Measurements from ENCODE around the gene CAP2.
A peak's percentile ranks its signal among the peaks of the same experiment; 100 is the strongest.

The CAP2 gene, protein sequence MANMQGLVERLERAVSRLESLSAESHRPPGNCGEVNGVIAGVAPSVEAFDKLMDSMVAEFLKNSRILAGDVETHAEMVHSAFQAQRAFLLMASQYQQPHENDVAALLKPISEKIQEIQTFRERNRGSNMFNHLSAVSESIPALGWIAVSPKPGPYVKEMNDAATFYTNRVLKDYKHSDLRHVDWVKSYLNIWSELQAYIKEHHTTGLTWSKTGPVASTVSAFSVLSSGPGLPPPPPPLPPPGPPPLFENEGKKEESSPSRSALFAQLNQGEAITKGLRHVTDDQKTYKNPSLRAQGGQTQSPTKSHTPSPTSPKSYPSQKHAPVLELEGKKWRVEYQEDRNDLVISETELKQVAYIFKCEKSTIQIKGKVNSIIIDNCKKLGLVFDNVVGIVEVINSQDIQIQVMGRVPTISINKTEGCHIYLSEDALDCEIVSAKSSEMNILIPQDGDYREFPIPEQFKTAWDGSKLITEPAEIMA

GRCh38 chr6:17392978-17393891, at the start of gene CAP2:
TSS of gene CAP2 (plus strand) at chr6:17393595. CDS start at chr6:17421556, 27,961 bp downstream.
- peak; percentile 86 for DNase-seq

GRCh38 chr6:17347012-17347411, 46.4 kb upstream of the CAP2 start:
- DNase-seq, result no peak

- no peak for DNase-seq
Observed at GRCh38 chr6:17349427-17349826, 44.0 kb upstream of the CAP2 start.

DNA sequence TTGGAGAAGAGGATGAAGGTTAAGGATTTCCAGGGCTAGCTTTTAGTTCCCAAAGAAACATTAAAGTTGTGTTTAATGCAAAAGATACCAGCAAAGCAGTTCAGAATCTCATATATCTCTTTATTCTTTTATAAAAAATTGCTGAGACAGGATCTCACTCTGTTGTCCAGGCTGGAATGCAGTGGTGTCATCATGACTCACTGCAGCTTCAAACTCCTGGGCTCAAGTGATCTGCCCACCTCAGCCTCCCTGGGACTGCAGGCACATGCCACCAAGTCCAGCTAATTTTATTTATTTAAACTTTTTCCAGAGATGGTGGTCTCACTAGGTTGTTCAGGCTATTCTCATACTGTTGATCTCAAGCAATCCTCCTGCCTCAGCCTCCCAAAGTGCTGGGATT, 41.1 kb upstream of the CAP2 start:
- DNase-seq, result no peak

GRCh38 chr6:17353440-17354175, 39.8 kb upstream of the CAP2 start:
- DNase-seq, result no peak

DNA sequence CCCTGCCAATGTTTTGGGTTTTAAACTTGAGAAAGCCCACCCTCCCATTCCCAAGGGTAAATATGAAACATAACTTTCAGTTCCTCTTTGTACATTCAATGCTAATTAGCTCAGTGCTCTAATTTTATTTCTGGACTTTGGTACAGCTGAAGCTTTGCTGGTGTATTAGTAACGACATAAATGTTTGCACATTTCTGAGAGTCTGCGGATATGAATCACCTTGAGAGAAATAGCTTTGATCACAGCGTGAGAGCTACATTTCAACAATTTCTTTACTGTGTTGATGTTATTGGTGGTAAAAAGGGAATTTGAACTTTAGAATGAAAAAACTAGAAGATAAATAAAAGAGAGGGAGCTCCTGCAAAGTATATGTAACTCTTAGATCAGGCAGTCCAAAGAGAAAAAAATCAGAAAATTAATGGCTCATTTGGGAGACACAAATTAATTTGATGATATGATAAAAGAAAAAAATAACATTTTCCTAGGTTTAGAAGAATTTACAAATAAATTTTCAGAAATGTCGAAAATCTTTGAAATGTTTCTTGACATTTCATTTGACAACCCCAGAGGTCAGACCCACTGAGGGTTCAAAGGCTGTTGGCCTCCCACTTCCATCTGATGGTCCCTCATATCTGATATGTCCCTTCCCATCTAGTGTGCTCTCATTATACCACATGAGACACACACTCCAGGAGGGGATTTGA, 38.5 kb upstream of the CAP2 start:
- no peak for DNase-seq

DNA sequence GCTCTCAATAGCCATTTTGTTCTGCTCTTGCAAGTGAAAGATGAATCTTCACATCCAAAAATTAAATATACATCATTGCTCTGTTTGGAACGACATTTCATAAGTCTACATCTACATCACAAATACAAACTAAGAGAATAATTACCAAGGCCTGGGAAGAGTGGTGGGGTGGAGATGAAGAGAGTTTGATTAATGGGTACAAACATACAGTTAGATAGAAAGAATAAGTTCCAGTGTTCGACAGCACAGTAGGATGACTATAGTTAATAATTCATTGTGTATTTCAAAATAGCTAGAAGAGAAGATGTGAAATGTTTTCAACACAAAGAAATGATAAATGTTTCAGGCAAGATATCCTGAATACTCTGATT, 38.0 kb upstream of the CAP2 start:
- DNase-seq, result no peak

DNA sequence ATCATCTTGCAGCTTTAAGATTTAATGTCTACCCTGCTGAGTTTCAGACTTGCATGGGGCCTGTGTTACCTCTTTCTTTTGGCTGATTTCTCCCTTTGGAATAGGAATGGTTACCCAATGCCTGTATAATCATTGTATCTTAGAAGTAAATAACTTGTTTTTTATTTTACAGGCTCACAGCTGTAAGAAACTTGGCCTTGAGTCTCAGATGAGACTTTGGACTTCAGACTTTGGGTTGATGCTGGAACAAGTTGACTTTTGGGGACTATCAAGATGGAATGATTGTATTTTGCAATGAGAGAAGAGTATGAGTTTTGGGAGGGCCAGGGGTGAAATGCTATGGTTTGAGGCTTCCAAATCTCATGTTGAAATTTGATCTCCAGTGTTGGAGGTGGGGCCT, 34.9 kb upstream of the CAP2 start:
- no peak for DNase-seq

- DNase-seq, result no peak
Observed at GRCh38 chr6:17360564-17360963, 32.8 kb upstream of the CAP2 start.

DNA sequence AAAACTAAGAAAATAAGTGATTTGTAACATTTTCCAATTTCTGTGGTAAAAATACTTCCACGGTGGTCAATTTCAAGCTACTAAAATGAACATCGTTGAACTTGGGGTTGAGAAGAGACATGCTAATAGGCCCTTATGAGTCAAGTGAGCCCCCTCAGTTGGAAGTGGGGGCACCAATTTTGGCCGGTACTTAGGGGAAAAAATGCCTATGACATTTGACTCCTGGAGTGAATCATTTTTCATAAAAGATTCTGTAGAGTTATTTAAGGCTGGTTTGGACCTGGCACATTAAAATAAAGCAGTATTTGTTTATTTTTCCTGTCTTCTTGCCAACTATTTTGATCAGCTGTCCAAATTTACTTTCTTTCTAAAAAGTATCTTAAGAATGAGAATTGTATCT, 32.4 kb upstream of the CAP2 start:
- DNase-seq, result no peak

GRCh38 chr6:17365961-17366360, 27.4 kb upstream of the CAP2 start:
- DNase-seq, result no peak

DNA sequence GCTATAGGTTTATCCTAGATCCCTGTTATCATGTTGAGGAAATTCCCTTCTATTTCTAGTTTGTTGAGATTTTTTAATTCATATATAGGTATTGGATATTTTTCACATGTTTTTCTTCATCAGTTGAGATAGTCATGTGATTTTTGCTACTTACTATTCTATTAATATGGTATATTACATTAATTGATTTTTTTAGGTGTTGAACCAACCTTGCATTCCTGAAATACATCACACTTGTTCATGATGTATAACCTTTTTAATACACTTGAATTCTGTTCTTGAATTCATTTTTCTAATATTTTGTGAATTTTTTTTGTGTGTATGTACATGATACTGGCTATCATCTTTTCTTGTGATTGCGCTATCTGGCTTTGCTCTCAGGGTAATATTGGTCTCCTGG, 25.5 kb upstream of the CAP2 start:
- DNase-seq, result no peak

DNA sequence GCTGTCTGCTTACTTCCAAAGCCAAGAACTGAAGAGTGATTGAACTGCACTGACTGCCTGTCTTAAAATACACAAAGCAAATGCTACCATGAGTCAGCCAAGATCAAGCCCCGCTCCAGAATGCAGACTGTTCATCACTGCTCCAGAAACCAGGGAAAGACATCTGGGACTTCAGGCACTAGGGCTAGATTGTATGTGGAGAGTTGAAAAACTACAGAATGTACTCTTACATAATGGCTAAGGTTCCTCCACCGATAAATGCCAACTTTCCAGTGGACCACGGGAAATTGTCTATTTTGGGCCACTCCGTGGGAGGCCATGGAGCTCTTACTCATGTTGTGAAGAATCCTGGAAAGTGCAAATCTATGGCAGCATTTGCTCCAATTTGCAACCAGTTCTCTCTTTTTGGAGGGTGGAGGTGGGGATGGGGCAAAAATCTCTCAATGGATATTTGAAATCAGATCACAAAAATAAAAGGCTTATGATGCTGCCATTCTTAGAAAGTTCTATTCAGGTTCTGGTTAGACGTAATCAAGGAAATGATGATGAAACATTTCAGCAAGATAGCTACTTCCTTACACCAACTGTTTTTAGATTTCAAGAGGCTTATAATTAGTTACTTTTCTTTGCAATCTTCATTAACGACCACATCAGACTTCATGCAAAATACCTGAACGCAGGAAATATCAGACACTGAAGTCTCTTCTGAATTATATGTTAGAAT, 11.8 kb upstream of the CAP2 start:
- no peak for DNase-seq

DNA sequence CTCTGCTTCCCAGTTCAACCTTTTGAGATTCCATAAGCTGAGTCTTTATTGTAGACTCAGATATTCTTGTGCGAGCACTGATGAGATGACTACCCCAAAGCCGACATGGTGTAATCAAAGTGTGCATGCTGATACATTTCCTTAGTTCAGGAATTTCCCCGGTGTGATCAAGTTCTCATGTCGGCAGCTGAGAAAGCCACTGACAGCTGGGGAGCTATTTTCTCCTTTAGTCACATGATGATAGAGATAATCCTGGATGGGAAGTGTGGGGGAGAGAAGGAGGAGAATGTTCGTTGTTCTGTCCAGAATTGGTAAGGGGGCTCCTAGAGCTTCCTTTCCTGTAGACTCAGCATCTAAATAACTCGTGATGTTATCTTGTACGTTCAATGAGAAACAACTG, 7.7 kb upstream of the CAP2 start:
- no peak for DNase-seq

DNA sequence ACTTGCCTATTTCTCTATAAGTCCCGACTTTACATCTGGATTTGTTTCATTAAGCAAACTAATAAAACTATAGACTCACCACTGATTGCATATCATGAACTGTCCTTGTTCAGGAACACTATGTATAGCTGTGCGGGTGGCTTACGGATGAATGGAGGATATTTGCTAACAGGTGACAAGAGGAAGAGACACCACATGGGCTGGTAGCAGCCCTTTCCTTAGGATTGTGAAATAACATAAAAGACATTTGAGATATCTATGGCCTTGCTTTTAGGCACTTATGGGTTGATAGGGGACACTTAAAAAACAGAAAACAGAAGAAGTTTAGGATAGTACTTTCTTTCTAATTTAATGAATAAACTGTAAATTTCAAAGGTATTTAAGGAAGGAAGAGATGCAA, 5.0 kb upstream of the CAP2 start:
- DNase-seq, result no peak

DNA sequence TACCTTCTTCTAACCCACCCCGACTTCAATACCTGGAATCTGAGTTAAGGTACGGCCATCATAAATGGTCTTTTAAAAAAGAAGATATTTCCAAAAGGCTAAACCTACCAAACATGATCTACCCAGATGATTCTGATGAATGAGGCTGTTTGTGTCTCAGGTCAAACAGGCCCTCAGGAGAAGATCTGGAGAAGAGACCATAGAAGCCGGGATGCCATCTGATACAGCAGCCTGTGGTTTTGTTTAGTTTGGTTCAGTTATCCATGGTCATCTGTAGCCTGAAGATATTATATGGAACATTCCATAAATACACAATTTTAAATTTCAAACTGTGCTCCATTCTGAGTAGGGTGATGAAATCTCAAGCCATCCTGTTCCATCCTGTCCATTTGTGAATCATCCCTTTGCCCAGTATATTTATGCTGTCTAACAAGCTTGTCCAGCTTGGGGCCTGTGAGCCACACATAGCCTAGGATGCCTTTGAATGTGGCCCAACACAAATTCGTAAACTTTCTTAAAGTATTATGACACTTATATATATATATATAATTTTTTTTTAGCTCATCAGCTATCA, 4.0 kb upstream of the CAP2 start:
- DNase-seq, result no peak

- no peak for DNase-seq
Observed at GRCh38 chr6:17390276-17390675, 3.1 kb upstream of the CAP2 start.

GRCh38 chr6:17391976-17392375, 1.4 kb upstream of the CAP2 start:
- no peak for DNase-seq

DNA sequence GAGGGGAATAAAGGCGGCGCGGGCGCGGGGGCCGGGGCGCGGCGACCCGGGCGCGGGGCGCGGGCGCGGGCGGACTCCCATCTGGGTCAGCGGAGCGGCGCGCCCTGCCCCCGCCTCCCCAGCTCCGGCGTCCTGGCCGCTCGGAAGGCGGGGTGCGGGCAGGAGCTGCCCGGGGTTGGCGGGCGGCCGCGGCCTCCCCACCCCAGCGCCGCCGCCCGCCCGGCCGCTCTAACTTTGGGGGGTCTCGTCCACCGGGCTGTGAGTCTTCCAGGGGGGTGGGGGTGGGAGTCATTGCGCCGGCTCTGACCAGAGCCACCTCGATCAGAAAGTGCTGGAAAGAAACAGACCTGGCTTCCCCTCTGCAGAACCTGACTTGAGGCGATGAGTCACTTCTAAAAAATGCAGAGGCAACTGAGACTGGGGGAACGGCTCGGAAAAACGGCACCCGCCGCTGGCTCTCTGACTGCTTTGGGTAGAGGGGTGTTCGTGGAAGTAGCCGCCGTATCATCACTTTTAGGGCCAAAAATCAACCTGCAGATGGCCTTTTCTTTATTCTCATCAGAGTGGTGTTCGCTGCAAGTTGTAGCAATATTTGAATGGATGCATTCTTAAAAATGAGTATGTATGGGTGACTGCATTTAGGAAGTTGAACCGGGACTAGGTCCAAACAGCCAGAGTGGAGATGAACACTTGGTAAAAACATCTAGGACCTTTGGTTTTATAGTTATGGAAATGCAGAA, 667 bp downstream of the CAP2 start:
- DNase-seq, result peak; percentile 78

- DNase-seq, result no peak
Observed at GRCh38 chr6:17395112-17395511, 1.7 kb downstream of the CAP2 start.

- DNase-seq, result no peak
Observed at GRCh38 chr6:17396256-17396655, 2.9 kb downstream of the CAP2 start.

Measured in retina (tissue), 1 donor.